HG03342 (cell line): ENCODE data around the gene CLEC18C.
"Not testable (repeated sequence)": the region's sequence is repeated elsewhere in the genome, so short reads cannot be mapped to it uniquely, and the experiment has no call there.

Experiments used
- ATAC-seq: cut with Tn5 transposase; IDR thresholded peaks from one replicate; pipeline ENCODE4 v1.9.1; 2021; ENCODE audit warnings: mild to moderate bottlenecking, moderate library complexity; ENCODE audit not compliant: unreplicated experiment

CLEC18C gene

DNA sequence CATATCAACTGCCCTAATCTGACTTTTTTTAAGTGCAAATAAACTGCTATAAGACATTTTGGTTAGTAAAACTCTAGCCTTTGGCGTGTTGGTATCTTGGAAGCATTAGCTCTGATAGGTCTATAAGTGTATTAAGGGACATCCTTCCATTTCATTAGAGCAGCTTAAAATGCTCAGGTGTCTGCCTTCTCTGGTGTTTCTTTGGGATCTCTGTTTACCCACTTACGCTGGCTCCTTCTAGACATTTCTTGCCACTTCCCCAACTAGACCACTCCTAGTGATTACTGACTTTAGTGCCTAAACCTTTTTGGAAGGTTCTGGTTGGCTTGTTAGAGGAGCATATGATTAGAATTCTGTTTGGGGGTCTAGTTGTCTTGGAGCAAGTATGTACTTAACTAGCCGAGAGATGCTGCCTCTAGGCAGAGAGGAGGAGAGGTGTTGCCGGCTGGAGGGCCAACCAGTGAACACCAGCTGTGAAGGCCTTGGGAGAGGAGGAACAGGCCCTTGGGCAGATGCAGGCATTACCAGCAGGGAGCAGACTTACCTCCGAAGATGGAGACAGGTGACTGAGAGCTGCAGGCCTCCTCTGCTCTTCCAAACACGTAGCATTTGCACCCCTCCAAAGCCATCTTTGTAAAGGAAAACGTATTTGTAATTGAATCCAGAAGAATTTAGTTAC lies 15.2 kb upstream of the CLEC18C start:
- ATAC-seq = no peak

DNA sequence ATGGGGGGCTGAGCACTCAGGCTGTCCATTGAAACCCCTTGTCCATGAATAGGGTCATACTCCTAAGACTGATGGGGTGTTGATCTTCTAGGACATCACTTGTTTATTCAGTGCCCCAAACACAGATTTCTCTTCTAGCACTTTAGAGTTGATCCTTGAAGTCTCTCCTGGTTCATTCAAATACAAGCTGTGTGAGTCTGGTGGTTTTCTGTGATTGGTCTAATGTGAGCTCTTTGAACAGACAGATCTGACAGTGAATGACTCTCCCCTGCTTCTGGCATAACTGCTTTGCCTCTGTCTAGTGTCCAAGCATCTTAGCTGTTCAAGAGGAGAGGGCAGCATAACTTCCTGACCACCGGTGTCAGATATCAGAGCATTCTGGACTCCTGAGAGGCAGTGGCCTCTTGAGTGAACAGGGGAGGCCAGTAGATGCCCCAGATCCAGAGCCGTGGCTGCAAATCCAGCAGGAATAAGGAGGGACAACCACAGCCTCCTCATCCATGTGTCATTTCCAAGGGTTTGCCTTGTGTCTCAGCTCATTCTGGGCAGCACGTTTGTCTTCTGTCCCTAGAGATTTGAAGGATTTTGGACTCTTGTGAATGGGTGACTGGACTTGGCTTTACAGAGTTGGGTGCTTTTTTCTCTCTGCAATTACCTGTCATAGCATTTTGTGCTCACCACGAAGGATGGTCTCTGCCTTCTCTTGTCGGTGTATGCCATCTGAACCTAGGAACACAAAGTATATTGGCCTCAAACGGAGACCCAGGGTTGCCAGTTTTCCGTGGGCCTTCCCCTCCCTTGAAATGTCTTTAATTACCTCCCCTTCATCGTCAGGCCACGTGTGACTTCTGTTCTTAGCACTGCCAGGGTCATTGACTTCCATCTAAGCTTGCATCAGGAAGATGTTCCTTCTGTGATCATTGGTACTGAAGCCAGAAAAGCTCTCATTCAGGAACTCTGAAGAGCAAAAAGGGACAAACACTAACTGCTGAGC lies 13.9 kb upstream of the CLEC18C start:
- ATAC-seq = no peak

DNA sequence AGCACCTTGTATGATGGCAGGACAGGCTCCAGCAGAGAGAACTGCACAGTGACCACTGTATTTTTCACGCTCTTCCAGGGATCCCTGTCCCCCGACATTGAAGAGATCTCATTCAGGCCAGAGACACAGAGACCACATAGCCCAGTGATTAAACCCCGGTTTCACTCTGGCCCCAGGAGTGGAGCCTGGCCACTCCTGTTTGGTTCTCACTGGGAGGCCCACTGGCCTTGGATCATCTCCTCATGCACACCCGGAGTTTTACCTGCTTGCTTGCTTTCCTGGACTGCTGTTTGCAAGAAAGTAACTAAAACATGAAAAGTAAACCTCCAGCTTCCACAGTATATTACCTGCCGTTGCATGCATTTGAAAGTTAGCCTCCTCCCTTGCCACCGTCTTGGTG lies 13.2 kb upstream of the CLEC18C start:
- ATAC-seq = no peak

- ATAC-seq = no peak
Measured at GRCh38 chr16:70160821-70161220, 12.8 kb upstream of the CLEC18C start.

DNA sequence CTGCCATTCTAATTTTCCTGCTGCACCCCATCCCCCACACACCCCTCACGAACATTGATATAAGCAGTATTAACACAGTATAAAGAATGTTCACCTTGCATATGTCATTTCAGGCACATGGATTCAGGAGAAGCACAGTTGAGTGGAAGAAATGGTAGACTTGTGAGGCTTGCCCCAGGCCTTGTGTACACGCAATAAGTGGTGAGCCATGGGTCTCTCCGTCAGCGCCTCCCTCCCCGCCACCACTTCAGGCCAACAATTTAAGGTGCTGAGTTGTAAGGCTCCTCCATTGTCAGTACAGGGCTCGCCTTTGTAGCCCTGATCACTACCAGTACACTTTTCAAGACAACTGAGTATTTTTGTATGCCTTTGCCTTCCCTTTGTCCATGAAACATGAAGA lies 12.2 kb upstream of the CLEC18C start:
- ATAC-seq = no peak

DNA sequence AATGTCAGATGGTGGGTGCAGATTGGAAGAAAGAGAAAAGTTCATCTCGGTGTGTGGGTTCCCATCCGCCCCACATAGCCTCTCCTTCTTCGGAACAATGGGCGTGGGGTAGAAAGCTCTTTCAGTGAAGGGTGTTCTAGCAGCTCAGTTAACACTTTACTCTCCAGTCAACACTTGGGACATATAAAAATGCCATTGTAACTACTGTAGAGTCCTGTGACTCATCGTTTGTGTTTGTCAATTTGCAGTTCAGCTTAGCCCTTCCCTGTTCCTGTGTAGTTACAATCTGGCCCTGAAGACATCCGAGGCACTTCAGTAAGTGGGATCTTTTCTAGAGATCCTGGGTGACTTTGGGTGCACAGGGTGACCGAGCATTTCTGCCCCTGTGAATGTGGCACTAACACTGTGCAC lies 11.5 kb upstream of the CLEC18C start:
- ATAC-seq = no peak

GRCh38 chr16:70163596-70163995 lies 10.0 kb upstream of the CLEC18C start:
- ATAC-seq = no peak

- not testable (repeated sequence) for ATAC-seq
Measured at GRCh38 chr16:70166688-70167087, 6.9 kb upstream of the CLEC18C start.

DNA sequence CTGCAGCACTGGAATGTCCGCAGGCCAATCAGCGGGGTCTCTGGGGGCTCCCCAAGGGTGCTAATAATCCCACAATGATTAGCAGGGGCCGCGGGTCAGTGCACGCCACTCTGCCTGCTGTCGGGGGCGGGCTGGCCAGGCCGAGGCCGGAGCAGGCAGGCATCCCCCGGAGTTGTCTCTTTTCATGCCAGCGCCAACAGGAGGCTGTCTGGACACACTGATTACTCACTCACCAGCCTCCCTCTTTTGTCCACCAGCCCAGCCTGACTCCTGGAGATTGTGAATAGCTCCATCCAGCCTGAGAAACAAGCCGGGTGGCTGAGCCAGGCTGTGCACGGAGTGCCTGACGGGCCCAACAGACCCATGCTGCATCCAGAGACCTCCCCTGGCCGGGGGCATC lies 329 bp downstream of the CLEC18C start:
- ATAC-seq = not testable (repeated sequence)

DNA sequence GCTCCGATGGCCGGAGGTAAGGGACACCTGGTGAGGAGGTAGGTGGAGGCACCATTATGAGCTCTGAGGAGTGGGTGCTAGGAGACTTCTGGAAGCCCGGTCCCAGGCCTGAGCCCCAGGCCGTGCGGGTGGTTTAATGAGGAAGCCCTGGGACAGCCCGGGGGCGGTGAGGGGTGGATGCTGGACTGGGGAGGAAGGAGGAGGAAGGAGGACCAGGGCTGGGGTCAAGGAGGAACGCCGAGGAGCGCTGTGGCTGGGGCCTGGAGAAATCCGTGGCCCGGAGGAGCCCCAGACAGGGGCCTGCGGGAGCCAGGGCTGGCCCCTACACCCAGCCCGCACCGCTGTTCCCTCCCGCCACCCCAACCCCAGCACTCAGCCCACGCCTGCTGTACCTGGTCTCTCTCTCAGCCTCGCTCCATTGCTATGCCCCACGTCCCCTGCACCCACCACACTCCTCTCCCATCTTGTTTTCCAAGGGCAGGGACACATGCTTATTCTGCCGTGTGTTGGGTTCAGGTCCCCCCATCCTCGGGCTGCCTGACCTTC lies 873 bp downstream of the CLEC18C start:
- ATAC-seq = not testable (repeated sequence)

DNA sequence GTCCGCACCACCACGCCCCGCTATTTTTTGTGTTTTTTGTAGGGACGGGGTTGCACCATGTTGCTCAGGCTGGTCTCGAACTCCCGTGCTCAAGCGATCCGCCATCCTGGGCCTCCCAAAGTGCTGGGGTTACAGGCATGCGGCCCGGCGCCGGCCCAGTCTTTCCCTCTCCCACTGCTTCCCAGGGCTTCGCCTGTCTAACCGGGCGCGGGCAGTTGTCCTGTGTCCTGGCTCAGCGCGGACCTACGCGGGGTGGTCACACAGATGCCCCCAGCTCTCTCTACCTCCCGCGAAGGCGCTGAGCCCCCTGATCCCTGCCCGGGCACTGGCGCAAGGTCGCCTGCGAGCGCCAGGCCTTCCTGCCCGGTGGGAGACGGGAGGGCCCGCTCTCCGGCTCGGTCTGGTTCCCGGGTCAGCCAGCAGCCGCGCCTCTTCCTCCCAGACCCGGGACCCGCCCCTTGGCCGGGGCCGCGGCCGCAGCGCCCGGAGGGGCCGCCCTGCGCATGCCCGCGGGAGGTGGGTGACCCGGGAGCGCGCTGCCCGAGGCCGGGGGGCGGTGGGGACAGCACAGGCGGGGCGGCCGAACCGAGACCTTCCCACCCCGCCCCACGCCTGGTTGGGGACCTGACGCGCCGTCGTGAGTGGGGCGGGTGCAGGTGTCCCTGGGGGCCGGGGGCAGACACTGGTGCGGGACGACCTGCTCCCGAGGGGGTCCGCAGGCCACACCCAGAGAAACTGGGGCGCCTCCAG lies 14.4 kb downstream of the CLEC18C start:
- not testable (repeated sequence) for ATAC-seq

GRCh38 chr16:70188608-70188915 lies 15.0 kb downstream of the CLEC18C start:
- ATAC-seq = not testable (repeated sequence)

DNA sequence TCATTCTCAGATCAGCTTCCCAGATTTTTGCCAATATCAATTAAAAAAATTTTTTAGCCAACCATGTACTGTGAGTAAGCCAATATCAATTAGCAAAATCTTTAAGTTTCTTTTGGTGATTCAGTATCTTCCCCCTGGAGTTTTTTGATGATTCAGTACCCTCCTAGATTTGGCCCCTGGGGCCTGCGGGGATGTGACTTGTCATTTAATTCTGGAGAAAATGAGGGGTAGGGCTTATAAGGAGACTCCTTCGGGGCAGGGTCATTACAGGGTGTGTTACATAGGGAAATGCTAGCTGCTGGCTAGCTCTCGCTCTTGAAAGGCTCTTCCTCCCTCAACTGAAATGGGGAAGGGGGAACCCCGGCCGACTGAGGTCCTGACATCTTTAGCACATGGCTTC lies 17.0 kb downstream of the CLEC18C start:
- ATAC-seq = not testable (repeated sequence)

DNA sequence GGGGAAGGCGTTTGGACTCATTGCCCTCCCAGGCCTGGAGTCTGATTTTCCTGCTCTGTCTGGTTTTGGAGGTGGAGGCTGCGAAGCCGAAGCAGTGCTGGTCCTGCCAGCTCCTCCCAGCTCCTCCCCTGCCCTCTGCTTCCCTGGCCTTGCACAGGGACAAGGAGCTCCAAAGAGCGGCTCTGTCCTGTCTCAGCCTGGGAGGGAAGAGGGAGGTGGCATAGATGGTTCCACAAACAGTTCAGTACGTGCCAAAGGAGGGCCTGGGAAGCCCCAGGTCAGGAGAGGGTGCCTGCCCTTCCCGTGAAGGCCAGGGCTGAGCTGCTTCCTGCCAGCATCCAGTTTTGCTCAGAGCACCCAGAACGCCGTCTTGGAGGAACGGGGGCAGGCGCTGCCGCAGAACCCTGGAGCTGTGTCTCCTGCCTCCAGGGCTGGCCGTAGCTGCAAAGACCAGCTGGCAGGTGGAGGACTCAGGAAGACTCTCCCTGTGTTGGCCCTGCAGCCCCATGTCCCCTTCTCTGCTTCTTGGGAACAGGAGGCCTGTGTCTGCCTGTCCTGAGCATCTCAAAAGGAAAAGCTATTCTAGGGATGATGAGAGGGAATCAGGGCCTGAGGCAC lies 23.2 kb downstream of the CLEC18C start:
- ATAC-seq = not testable (repeated sequence)

DNA sequence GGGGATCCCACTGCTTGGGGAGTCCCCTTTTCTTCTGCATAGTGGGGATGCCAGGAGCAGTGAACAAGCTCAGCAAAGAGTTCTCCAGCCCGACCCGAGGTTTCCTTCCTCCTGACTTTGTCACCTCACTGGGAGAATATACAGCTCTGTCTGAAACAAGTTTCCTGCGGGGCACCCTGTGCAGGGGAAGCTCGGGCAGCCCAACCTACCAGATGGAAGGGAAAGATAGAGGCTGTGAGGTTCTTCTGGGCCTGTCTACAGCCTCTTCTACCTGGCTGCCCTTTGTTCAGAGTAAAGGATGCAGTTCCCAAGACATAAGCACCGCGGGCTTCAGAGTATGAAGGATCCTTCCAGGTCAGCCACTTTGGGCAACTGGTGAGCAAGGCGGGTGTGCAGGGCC lies 24.0 kb downstream of the CLEC18C start:
- not testable (repeated sequence) for ATAC-seq

GRCh38 chr16:70198230-70198629 lies 24.6 kb downstream of the CLEC18C start:
- ATAC-seq = not testable (repeated sequence)

- ATAC-seq = not testable (repeated sequence)
Measured at GRCh38 chr16:70198666-70199065, 25.1 kb downstream of the CLEC18C start.

DNA sequence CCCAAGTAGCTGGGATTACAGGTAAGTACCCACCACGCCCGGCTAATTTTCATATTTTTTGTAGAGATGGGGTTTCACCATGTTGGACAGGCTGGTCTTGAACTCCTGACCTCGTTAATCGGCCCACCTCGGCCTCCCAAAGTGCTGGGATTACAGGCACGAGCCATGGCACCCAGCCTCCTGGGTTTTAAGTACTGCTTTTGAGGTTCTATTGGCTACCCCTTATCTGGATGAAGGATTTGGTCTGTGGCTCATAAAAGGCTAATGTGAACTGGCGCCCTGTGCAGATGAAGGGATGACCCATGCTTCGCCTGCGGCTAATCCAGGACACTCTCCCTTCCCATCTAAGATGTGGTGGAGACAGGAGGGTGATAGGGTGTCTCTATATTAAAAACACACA lies 25.6 kb downstream of the CLEC18C start:
- ATAC-seq = not testable (repeated sequence)

GRCh38 chr16:70200063-70200462 lies 26.5 kb downstream of the CLEC18C start:
- ATAC-seq = not testable (repeated sequence)

GRCh38 chr16:70203508-70203907 lies 29.9 kb downstream of the CLEC18C start:
- not testable (repeated sequence) for ATAC-seq

GRCh38 chr16:70204010-70204409 lies 30.4 kb downstream of the CLEC18C start:
- ATAC-seq = not testable (repeated sequence)
